SK-N-MC (cell line): ENCODE data around the gene CPSF3.

Experiments used
- EZH2 ChIP-seq: fragments of 200-600 bp; sonication (generic); IDR thresholded peaks from one replicate; pipeline ENCODE4 v1.6.1; 2017; ENCODE audit warnings: antibody characterized with exemption
- FOXP2 ChIP-seq: optimal IDR thresholded peaks from 2 replicates; pipeline ENCODE3; 2011; ENCODE audit warnings: mild to moderate bottlenecking, moderate library complexity; ENCODE audit not compliant: insufficient read depth; ENCODE audit errors: extremely low read length, control extremely low read depth
- POLR2AphosphoS5 ChIP-seq: IDR thresholded peaks from 2 replicates; pipeline ENCODE4 v1.6.1; 2012; ENCODE audit warnings: mild to moderate bottlenecking, low read depth, low read length, borderline replicate concordance

GRCh38 chr2:9483107-9483506, 59.7 kb downstream of the CPSF3 start:
- TF ChIP-seq POLR2AphosphoS5 (no peak), EZH2 (no peak), FOXP2 (no peak)
